H1 (cell line): ENCODE results near the gene KRT10. TPM values are rescaled to one million over a fixed set of nuclear protein-coding genes. Genes with fewer than 3 reads are reported as not detected.

Source experiments
- CTCF ChIA-PET: fragments of 300-600 bp; sonication (Branson Sonifier 250); formaldehyde crosslinking; loops from one replicate; lab custom pipeline; 2021; ENCODE audit not compliant: partially characterized antibody; lab: Charles Lee
- POLR2A ChIA-PET: fragments of 300-600 bp; sonication (Branson Sonifier 250); formaldehyde crosslinking; loops from one replicate; lab custom pipeline; 2021; ENCODE audit warnings: inconsistent platforms; ENCODE audit not compliant: partially characterized antibody; lab: Charles Lee
- DNase-seq, 2 experiments: peaks; one replicate each; pipeline versions ENCODE4 v3.0.0 to v3.0.0-alpha.2; 2010 to 2022; ENCODE audit warnings: low spot score in 2 of 2, low read depth in 1 of 2, mixed read lengths in 1 of 2
- FAIRE-seq: peaks from 2 replicates; lab custom pipeline; 2011; peaks lifted over from hg19 to GRCh38; lab: Jason Lieb, UNC
- H2AFZ ChIP-seq: 2 replicates; pipeline ENCODE4 v1.8.1; 2012; ENCODE audit warnings: low read length, inconsistent platforms
- H2AK5ac ChIP-seq: 2 replicates; pipeline ENCODE4 v1.6.1; 2013; ENCODE audit warnings: low read depth, low read length
- H2BK120ac ChIP-seq: replicated peaks from 2 replicates; pipeline ENCODE3; 2013; ENCODE audit warnings: low read depth, low read length, inconsistent platforms
- H2BK12ac ChIP-seq: 2 replicates; pipeline ENCODE4 v1.6.1; 2013; ENCODE audit warnings: low read depth, low read length
- H2BK15ac ChIP-seq: 2 replicates; pipeline ENCODE4 v1.6.1; 2013; ENCODE audit warnings: low read length
- H2BK20ac ChIP-seq: 2 replicates; pipeline ENCODE4 v1.6.1; 2013; ENCODE audit warnings: low read length
- H2BK5ac ChIP-seq: 2 replicates; pipeline ENCODE4 v1.6.1; 2013; ENCODE audit warnings: low read depth, low read length
- H3K14ac ChIP-seq: 2 replicates; pipeline ENCODE4 v1.6.1; 2013; ENCODE audit warnings: inconsistent platforms; ENCODE audit not compliant: insufficient read length
- H3K18ac ChIP-seq: 2 replicates; pipeline ENCODE4 v1.6.1; 2013; ENCODE audit warnings: low read length; ENCODE audit errors: extremely low read depth
- H3K23ac ChIP-seq: 2 replicates; pipeline ENCODE4 v1.6.1; 2013; ENCODE audit warnings: inconsistent platforms; ENCODE audit not compliant: insufficient read length
- H3K23me2 ChIP-seq: 2 replicates; pipeline ENCODE4 v1.6.1; 2013; ENCODE audit warnings: low read depth, low read length
- H3K27ac ChIP-seq: 2 replicates; pipeline ENCODE4 v1.6.1; 2011; ENCODE audit warnings: low read depth, low read length, inconsistent platforms
- H3K27me3 ChIP-seq, 4 experiments: replicated peaks in 1 of 4; 1 replicate in 1 of 4; 2 replicates in 3 of 4; pipeline versions ENCODE4 v1.6.1 to v1.8.1; 2011 to 2013; ENCODE audit warnings: low read length in 3 of 4, mild to moderate bottlenecking in 3 of 4, inconsistent platforms in 2 of 4, mixed read lengths in 2 of 4, moderate library complexity in 1 of 4; ENCODE audit not compliant: control insufficient read depth in 3 of 4, insufficient read depth in 3 of 4; ENCODE audit errors: extremely low read depth in 1 of 4
- H3K36me3 ChIP-seq, 4 experiments: 2 replicates each; pipeline versions ENCODE4 v1.6.1 to v1.8.1; 2011 to 2013; ENCODE audit warnings: mild to moderate bottlenecking in 4 of 4, low read length in 3 of 4, moderate library complexity in 2 of 4, control low read depth in 1 of 4, inconsistent platforms in 1 of 4; ENCODE audit not compliant: insufficient read depth in 4 of 4, control insufficient read depth in 2 of 4
- H3K4ac ChIP-seq: replicated peaks from 2 replicates; pipeline ENCODE3; 2013; ENCODE audit warnings: low read length, low read depth, mixed read lengths, inconsistent platforms; ENCODE audit not compliant: insufficient read length
- H3K4me1 ChIP-seq, 4 experiments: replicated peaks in 1 of 4; 1 replicate in 1 of 4; 2 replicates in 3 of 4; pipeline versions ENCODE4 v1.6.1 to v1.8.1; 2011 to 2013; ENCODE audit warnings: low read length in 3 of 4, inconsistent platforms in 2 of 4, mixed read lengths in 1 of 4; ENCODE audit not compliant: insufficient read depth in 4 of 4, control insufficient read depth in 3 of 4
- H3K4me2 ChIP-seq, 2 experiments: 2 replicates each; pipeline versions ENCODE4 v1.6.1 to v1.8.1; 2011 to 2013; ENCODE audit warnings: low read depth in 2 of 2, low read length in 2 of 2, control low read depth in 1 of 2, inconsistent platforms in 1 of 2, mild to moderate bottlenecking in 1 of 2; ENCODE audit not compliant: insufficient read depth in 1 of 2
- H3K4me3 ChIP-seq, 4 experiments: fragments of 200-600, 300-600 bp in 1 of 4; sonication (generic), shearing (Covaris generic), sonication (Bioruptor Twin) in 1 of 4; 2 replicates each; pipeline versions ENCODE4 v1.5.1 to v1.8.1; 2011 to 2016; ENCODE audit warnings: low read length in 4 of 4, low read depth in 3 of 4, control low read depth in 2 of 4, inconsistent platforms in 2 of 4, mild to moderate bottlenecking in 2 of 4, mixed read lengths in 1 of 4, moderate library complexity in 1 of 4; ENCODE audit not compliant: insufficient read depth in 2 of 4; ENCODE audit errors: extremely low read depth in 1 of 4
- H3K56ac ChIP-seq: replicated peaks from 2 replicates; pipeline ENCODE3; 2013; ENCODE audit warnings: low read depth, mild to moderate bottlenecking, mixed read lengths, low read length, inconsistent platforms; ENCODE audit not compliant: insufficient read length
- H3K79me1 ChIP-seq: 2 replicates; pipeline ENCODE4 v1.6.1; 2013; ENCODE audit warnings: low read depth, low read length, control low read depth
- H3K79me2 ChIP-seq, 2 experiments: 2 replicates each; pipeline versions ENCODE4 v1.6.1 to v1.8.1; 2012 to 2013; ENCODE audit warnings: low read length in 2 of 2, mild to moderate bottlenecking in 2 of 2, inconsistent platforms in 1 of 2; ENCODE audit not compliant: insufficient read depth in 2 of 2, control insufficient read depth in 1 of 2
- H3K9ac ChIP-seq, 4 experiments: replicated peaks in 1 of 4; 1 replicate in 1 of 4; 2 replicates in 3 of 4; pipeline versions ENCODE4 v1.6.1 to v1.8.1; 2011 to 2013; ENCODE audit warnings: low read depth in 3 of 4, low read length in 3 of 4, control low read depth in 2 of 4, mild to moderate bottlenecking in 2 of 4, moderate library complexity in 2 of 4, inconsistent platforms in 1 of 4; ENCODE audit errors: extremely low read depth in 1 of 4
- H3K9me3 ChIP-seq, 2 experiments: 2 replicates each; pipeline versions ENCODE4 v1.6.1 to v1.8.1; 2012 to 2013; ENCODE audit warnings: mild to moderate bottlenecking in 2 of 2, moderate library complexity in 2 of 2, control low read depth in 1 of 2, inconsistent platforms in 1 of 2, low read depth in 1 of 2, low read length in 1 of 2, mixed read lengths in 1 of 2; ENCODE audit not compliant: insufficient read depth in 2 of 2
- H4K20me1 ChIP-seq, 2 experiments: replicated peaks in 1 of 2; 2 replicates each; pipeline versions ENCODE3 to v1.8.1; 2011 to 2013; ENCODE audit warnings: inconsistent platforms in 2 of 2, low read length in 2 of 2, mild to moderate bottlenecking in 1 of 2; ENCODE audit not compliant: insufficient read depth in 2 of 2, control insufficient read depth in 1 of 2
- H4K5ac ChIP-seq: 2 replicates; pipeline ENCODE4 v1.6.1; 2013; ENCODE audit warnings: low read length, low read depth, mixed read lengths, inconsistent platforms; ENCODE audit not compliant: insufficient read length
- H4K8ac ChIP-seq: 2 replicates; pipeline ENCODE4 v1.8.0; 2013; ENCODE audit warnings: mild to moderate bottlenecking, moderate library complexity, low read length, inconsistent platforms; ENCODE audit not compliant: insufficient read depth; ENCODE audit errors: extremely low read depth
- H4K91ac ChIP-seq: replicated peaks from 2 replicates; pipeline ENCODE3; 2013; ENCODE audit warnings: low read length, mixed read lengths, inconsistent platforms; ENCODE audit not compliant: insufficient read length
- BCL11A ChIP-seq, 2 experiments: IDR thresholded peaks; one replicate each; pipeline ENCODE4 v1.6.1; 2011; ENCODE audit warnings: low read depth in 2 of 2, low read length in 2 of 2, mild to moderate bottlenecking in 2 of 2
- CHD2 ChIP-seq: IDR thresholded peaks from 2 replicates; pipeline ENCODE4 v1.6.1; 2012; ENCODE audit warnings: low read length, improper control_type of control experiment
- CREB1 ChIP-seq: IDR thresholded peaks from 2 replicates; pipeline ENCODE4 v1.6.1; 2012; ENCODE audit warnings: inconsistent platforms
- CTCF ChIP-seq, 3 experiments: IDR thresholded peaks; 1 replicate in 2 of 3; 2 replicates in 1 of 3; pipeline versions ENCODE4 v1.5.1 to v1.6.1; 2011; ENCODE audit warnings: low read length in 3 of 3, mild to moderate bottlenecking in 3 of 3, inconsistent platforms in 2 of 3, low read depth in 1 of 3, moderate library complexity in 1 of 3; ENCODE audit not compliant: insufficient read depth in 1 of 3; ENCODE audit errors: control extremely low read depth in 1 of 3
- EGR1 ChIP-seq: IDR thresholded peaks from 2 replicates; pipeline ENCODE4 v1.6.1; 2011; ENCODE audit warnings: low read depth, low read length, borderline replicate concordance
- FOSL1 ChIP-seq: IDR thresholded peaks from 2 replicates; pipeline ENCODE4 v1.6.1; 2011; ENCODE audit warnings: mild to moderate bottlenecking, low read depth, low read length, moderate library complexity; ENCODE audit not compliant: insufficient read depth
- NANOG ChIP-seq: IDR thresholded peaks from 2 replicates; pipeline ENCODE4 v1.6.1; 2011; ENCODE audit warnings: low read length, low read depth, mild to moderate bottlenecking, inconsistent platforms; ENCODE audit not compliant: insufficient read depth, poor library complexity, severe bottlenecking
- POLR2A ChIP-seq, 2 experiments: IDR thresholded peaks; 1 replicate in 1 of 2; 2 replicates in 1 of 2; pipeline ENCODE4 v1.6.1; 2011; ENCODE audit warnings: low read depth in 2 of 2, low read length in 2 of 2, mild to moderate bottlenecking in 2 of 2; ENCODE audit errors: control extremely low read depth in 1 of 2
- POLR2AphosphoS5 ChIP-seq: IDR thresholded peaks from 2 replicates; pipeline ENCODE4 v1.6.1; 2011; ENCODE audit warnings: low read depth, low read length
- RFX5 ChIP-seq: IDR thresholded peaks from 2 replicates; pipeline ENCODE4 v1.6.1; 2011; ENCODE audit warnings: low read depth, low read length, improper control_type of control experiment, borderline replicate concordance
- SP2 ChIP-seq: IDR thresholded peaks from 2 replicates; pipeline ENCODE4 v1.6.1; 2012; ENCODE audit warnings: mild to moderate bottlenecking, low read length, inconsistent platforms
- TEAD4 ChIP-seq: IDR thresholded peaks from 2 replicates; pipeline ENCODE4 v1.6.1; 2012; ENCODE audit warnings: low read depth, low read length, inconsistent platforms, mixed read lengths
- WGBS, 2 experiments: shearing (Covaris generic) in 1 of 2; methylation state at CpG; one replicate each; pipeline versions ENCODE4 v1.1.6 to v1.1.7; 2013 to 2015; ENCODE audit warnings: low lambda C conversion rate in 2 of 2, mixed read lengths in 2 of 2, inconsistent platforms in 1 of 2, low coverage in 1 of 2, missing lambda C conversion rate in 1 of 2; ENCODE audit not compliant: insufficient replicate concordance in 2 of 2, insufficient coverage in 1 of 2, insufficient read length in 1 of 2; ENCODE audit errors: extremely low coverage in 1 of 2, missing lambda C conversion rate in 1 of 2; 5-methylcytosine and 5-hydroxymethylcytosine counted together
- polyA plus RNA-seq, 7 experiments: library from polyadenylated mRNA; depleted of rRNA in 3 of 7; stranded (reverse) in 5 of 7; unstranded in 2 of 7; fragments of >200 nt in 5 of 7; fragments of 200-250 nt in 2 of 7; gene quantifications; 1 replicate in 5 of 7; 2 replicates in 1 of 7; 4 replicates in 1 of 7; pipeline versions ENCODE4 v1.2.1 to v1.2.3, GENCODE V29; 2011 to 2013; ENCODE audit warnings: missing spikeins in 2 of 7, mixed read lengths in 2 of 7
- total RNA-seq: library from RNA; stranded (reverse); fragmentation: NEBNext Ultra II Directional; extraction: Animal tissue kit (Norgen Biotek cat#: 25700); gene quantifications from 2 replicates; pipeline ENCODE4 v1.2.1, GENCODE V29; 2021

Gene KRT10
- total and polyA plus RNA-seq, 2 of the 8 experiments (the other 6 are each of a cell fraction or from before 2014, with no cell fraction given), result 3.5 to 39.4 TPM

- Histone ChIP-seq H3K56ac (no peak overlapping the region), H3K79me1 (no peaks in the 10 kb centered on the region), H4K5ac (no peak overlapping the region), H3K9me3 (no peaks in the 10 kb centered on the region), H2AFZ (no peak overlapping the region), H2BK12ac (no peak overlapping the region), H3K4me3 (no peak overlapping the region), H3K23me2 (no peaks in the 10 kb centered on the region), H3K9ac (no peak overlapping the region), H3K27me3 (peaks cover 0 to 1% (median 0%) of the 10 kb centered on the region in 4 experiments; a peak in 1 of 7 replicates), H4K8ac (no peak overlapping the region), H3K23ac (no peak overlapping the region), H3K4me2 (no peak overlapping the region), H4K20me1 (peaks cover 0 to 2% of the 10 kb centered on the region in 2 experiments), H3K79me2 (no peaks in the 10 kb centered on the region), H4K91ac (no peak overlapping the region), H3K27ac (no peak overlapping the region), H3K4me1 (no peaks in the 10 kb centered on the region; a peak in 1 of 7 replicates), H2BK120ac (no peak overlapping the region), H3K14ac (no peak overlapping the region), H2BK15ac (no peak overlapping the region), H3K4ac (no peak overlapping the region), H2BK5ac (no peak overlapping the region), H3K36me3 (no peaks in the 10 kb centered on the region), H3K18ac (no peak overlapping the region), H2AK5ac (no peak overlapping the region), H2BK20ac (no peak overlapping the region)
- FAIRE-seq (no peak), DNase-seq (no peak)
- POLR2A ChIA-PET, result interaction anchor here (1.4 kb wide), 1 partner anchor 25 kb away, joined by 3 read pairs; no protein-coding TSS in a partner anchor
- 87% methylated on average over 2 of the region's 3 CpGs; no CpG with 5 or more reads in 1 of the 2 experiments for WGBS, 2 experiments
- CTCF ChIA-PET, result interaction anchor here (0.6 to 2.3 kb wide), 6 partner anchors 13 to 820 kb away, joined by 3 to 7 read pairs (median 4); no protein-coding TSS in a partner anchor
- TF ChIP-seq CHD2, result no peak
- no peak for TF ChIP-seq RFX5
- no peak for TF ChIP-seq POLR2A (IDR thresholded peaks at IDR 0.05; ENCODE audit: control extremely low read depth in 1 of 2, low read depth in 2 of 2, low read length in 2 of 2)
- TF ChIP-seq CREB1, result no peak
- no peak for TF ChIP-seq BCL11A (IDR thresholded peaks at IDR 0.05; ENCODE audit: low read depth in 2 of 2, low read length in 2 of 2)
- TF ChIP-seq NANOG, result no peak
- TF ChIP-seq TEAD4, result no peak
- TF ChIP-seq EGR1, result no peak
- TF ChIP-seq SP2, result no peak
- no peak for TF ChIP-seq POLR2AphosphoS5
- TF ChIP-seq CTCF (IDR thresholded peaks at IDR 0.05; ENCODE audit: control extremely low read depth in 1 of 3, insufficient read depth in 1 of 3, low read depth in 1 of 3, low read length in 3 of 3), result no peak
- no peak for TF ChIP-seq FOSL1
Measured at GRCh38 chr17:40843242-40843641, 20.8 kb upstream of the KRT10 start.
